Hair follicle dermal papilla cell (primary cell): Measurements from ENCODE around the gene SLC10A6. TPM values are rescaled to one million over a fixed set of nuclear protein-coding genes. Genes with fewer than 3 reads are reported as not detected.

Experiments
- total RNA-seq: library from RNA; depleted of rRNA; stranded (reverse); fragments of >200 nt; gene quantifications from 2 replicates; pipeline ENCODE4 v1.2.3, GENCODE V29; 2012

The SLC10A6 gene, protein sequence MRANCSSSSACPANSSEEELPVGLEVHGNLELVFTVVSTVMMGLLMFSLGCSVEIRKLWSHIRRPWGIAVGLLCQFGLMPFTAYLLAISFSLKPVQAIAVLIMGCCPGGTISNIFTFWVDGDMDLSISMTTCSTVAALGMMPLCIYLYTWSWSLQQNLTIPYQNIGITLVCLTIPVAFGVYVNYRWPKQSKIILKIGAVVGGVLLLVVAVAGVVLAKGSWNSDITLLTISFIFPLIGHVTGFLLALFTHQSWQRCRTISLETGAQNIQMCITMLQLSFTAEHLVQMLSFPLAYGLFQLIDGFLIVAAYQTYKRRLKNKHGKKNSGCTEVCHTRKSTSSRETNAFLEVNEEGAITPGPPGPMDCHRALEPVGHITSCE
- total RNA-seq = 0.24 and 0.32 TPM in 2 replicates

DNA sequence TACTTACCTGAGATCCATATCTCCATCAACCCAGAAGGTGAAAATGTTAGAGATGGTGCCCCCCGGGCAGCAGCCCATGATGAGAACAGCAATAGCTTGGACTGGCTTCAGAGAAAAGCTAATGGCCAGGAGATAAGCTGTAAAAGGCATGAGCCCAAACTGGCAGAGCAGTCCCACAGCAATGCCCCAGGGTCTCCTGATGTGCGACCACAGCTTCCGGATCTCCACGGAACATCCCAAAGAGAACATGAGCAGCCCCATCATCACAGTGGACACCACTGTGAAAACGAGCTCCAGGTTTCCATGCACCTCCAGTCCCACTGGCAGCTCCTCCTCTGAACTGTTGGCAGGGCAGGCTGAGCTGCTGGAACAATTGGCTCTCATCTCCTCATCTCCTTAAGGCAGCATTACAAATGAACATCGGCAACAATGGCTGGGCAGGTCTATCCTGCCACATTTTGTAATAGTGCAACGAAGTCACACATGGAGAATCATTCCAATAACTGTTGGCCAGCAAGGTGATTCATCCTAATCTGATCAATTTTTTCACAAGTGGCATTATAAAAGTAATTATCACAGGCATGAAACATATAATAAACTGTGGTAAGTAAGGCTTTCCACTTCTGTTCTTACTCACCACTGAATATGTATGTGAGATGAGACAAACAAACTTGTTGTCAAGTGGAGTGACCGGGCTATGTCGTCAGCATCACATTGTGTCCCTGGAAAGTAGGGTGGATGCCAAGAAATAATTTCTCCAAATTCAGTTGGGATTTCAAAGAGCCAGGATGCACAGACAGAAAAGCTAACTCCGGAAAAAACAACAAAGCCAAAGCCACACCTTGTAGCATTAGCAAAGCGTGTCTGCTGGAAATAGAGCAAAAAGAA lies at the start of gene SLC10A6:
TSS of gene SLC10A6 (minus strand) at position 653 of the 888 bp plus-strand sequence. CDS start at position 384, 269 bp downstream.

DNA sequence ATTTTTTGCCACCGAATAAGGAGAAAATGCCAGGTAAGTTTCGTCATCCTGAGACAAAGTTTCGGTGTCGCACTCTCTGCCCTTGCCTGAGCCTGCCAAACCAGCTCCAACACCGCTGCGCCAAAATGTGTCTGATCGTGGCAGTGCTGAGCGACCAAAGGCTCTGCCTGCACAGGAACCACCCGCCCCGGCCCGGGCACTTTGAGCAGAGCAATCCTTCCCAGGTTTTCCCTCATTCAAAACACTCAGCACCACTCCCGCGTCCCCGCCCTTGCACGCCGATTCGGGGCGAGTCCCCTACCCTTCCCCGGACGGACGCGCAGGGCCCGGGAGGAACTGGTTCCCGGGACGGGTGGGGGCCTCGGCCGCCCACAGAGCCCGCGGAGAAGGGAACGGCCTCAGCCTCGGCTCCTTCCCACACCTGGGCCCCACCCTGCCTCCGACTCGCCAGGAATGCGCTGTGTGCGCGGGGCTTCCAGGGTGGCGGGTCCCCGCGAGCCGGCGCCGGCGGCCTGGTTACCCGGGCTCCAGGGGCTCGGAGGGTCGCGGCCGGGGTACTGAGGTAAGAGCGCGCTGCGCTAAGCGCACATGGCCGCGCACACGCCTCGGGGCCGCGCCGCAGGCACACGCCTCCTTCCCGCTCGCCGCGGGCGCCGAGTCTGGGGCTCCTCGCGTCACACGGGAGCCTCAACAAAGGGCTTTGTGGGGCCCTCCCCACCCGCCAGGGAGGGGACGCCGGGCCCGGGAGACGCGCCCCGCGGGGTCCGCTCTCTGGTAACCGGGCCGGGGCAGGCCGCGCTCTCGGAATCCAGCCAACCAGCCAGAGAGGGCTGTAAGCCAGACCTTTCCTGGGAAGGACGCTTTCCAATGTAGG lies 42.8 kb upstream of the SLC10A6 start, which contains the start of gene C4orf36:
TSS of gene C4orf36 (minus strand) at position 661 of the 874 bp plus-strand sequence. CDS start 902 bp downstream, outside the sequence.

Other genes starting within 250 kb of the SLC10A6 start
- gene C4orf36, start 43.0 kb upstream of the SLC10A6 start, total RNA-seq = 1.5 TPM in 2 replicates
- 32.1 and 35.0 TPM in 2 replicates for gene AFF1, start 85.6 kb upstream of the SLC10A6 start, total RNA-seq